MM.1S (cell line): ENCODE measurements around the gene AUTS2.

Experiments used
- DNase-seq: peaks from one replicate; pipeline ENCODE4 v3.0.0-alpha.2; 2015
- H2AFZ ChIP-seq: fragments of 300-600 bp; sonication (generic); 2 replicates; pipeline ENCODE4 v1.6.0; 2016; ENCODE audit warnings: antibody characterized with exemption, low read length
- H3F3A ChIP-seq: fragments of 300-600 bp; sonication (generic); 2 replicates; pipeline ENCODE4 v1.6.1; 2016; ENCODE audit warnings: mild to moderate bottlenecking, antibody characterized with exemption, low read length, moderate library complexity, mixed read lengths; ENCODE audit not compliant: insufficient read depth
- H3K27ac ChIP-seq: fragments of 300-600 bp; sonication (generic); 2 replicates; pipeline ENCODE4 v1.5.1; 2016; ENCODE audit warnings: mild to moderate bottlenecking, low read length
- H3K27me3 ChIP-seq: fragments of 300-600 bp; sonication (generic); replicated peaks from 2 replicates; pipeline ENCODE4 v1.6.0; 2016; ENCODE audit warnings: low read length; ENCODE audit not compliant: insufficient read depth
- H3K36me3 ChIP-seq: fragments of 300-600 bp; sonication (generic); replicated peaks from 2 replicates; pipeline ENCODE4 v1.6.1; 2016; ENCODE audit warnings: mild to moderate bottlenecking, low read length, mixed read lengths; ENCODE audit not compliant: insufficient read depth
- H3K4me1 ChIP-seq: fragments of 300-600 bp; sonication (generic); 2 replicates; pipeline ENCODE4 v1.6.1; 2016; ENCODE audit warnings: low read length, mixed read lengths
- H3K4me2 ChIP-seq: fragments of 300-600 bp; sonication (generic); 2 replicates; pipeline ENCODE4 v1.6.0; 2016; ENCODE audit warnings: low read depth, low read length
- H3K4me3 ChIP-seq: fragments of 300-600 bp; sonication (generic); 2 replicates; pipeline ENCODE4 v1.5.1; 2016; ENCODE audit warnings: low read length, mixed read lengths
- H3K79me2 ChIP-seq: fragments of 300-600 bp; sonication (generic); 2 replicates; pipeline ENCODE4 v1.6.1; 2016; ENCODE audit warnings: mixed run types, low read length, mixed read lengths
- H3K9ac ChIP-seq: fragments of 300-600 bp; sonication (generic); 2 replicates; pipeline ENCODE4 v1.6.1; 2016; ENCODE audit warnings: low read length, mixed read lengths
- H3K9me2 ChIP-seq: fragments of 300-600 bp; sonication (generic); replicated peaks from 2 replicates; pipeline ENCODE4 v1.6.1; 2016; ENCODE audit warnings: mild to moderate bottlenecking, low read length, mixed read lengths; ENCODE audit not compliant: insufficient read depth
- H3K9me3 ChIP-seq: fragments of 300-600 bp; sonication (generic); replicated peaks from 2 replicates; pipeline ENCODE4 v1.6.1; 2016; ENCODE audit warnings: mild to moderate bottlenecking, low read length, mixed read lengths; ENCODE audit not compliant: insufficient read depth
- H4K20me1 ChIP-seq: fragments of 300-600 bp; sonication (generic); 2 replicates; pipeline ENCODE4 v1.6.1; 2016; ENCODE audit warnings: mild to moderate bottlenecking, low read length, moderate library complexity, mixed read lengths; ENCODE audit not compliant: insufficient read depth
- CTCF ChIP-seq: fragments of 300-600 bp; sonication (generic); IDR thresholded peaks from 2 replicates; pipeline ENCODE4 v1.5.1; 2016; ENCODE audit warnings: antibody characterized with exemption, low read length, mixed read lengths
- EZH2 ChIP-seq: fragments of 300-600 bp; sonication (generic); optimal IDR thresholded peaks from 2 replicates; pipeline ENCODE3; 2017; ENCODE audit warnings: low read depth, mild to moderate bottlenecking, antibody characterized with exemption, low read length, mixed read lengths
- EZH2phosphoT487 ChIP-seq: fragments of 300-600 bp; sonication (generic); IDR thresholded peaks from 2 replicates; pipeline ENCODE4 v1.6.1; 2018; ENCODE audit warnings: antibody characterized with exemption, low read length

Gene AUTS2

GRCh38 chr7:70636169-70636568, 1037.9 kb downstream of the AUTS2 start:
- Histone ChIP-seq H3K27ac (no peak overlapping the region), H3K27me3 (no peaks in the 10 kb centered on the region), H3K9me3 (no peaks in the 10 kb centered on the region), H3K79me2 (no peaks in the 10 kb centered on the region), H3K9ac (no peak overlapping the region), H3K9me2 (no peaks in the 10 kb centered on the region), H4K20me1 (no peaks in the 10 kb centered on the region), H2AFZ (no peak overlapping the region), H3F3A (no peaks in the 10 kb centered on the region), H3K4me1 (no peaks in the 10 kb centered on the region), H3K4me2 (no peak overlapping the region), H3K4me3 (no peak overlapping the region), H3K36me3 (no peaks in the 10 kb centered on the region)
- no peak for DNase-seq
- TF ChIP-seq EZH2phosphoT487 (no peak), CTCF (no peak), EZH2 (no peak)

- no peak for DNase-seq
Measured at GRCh38 chr7:70637726-70638125, 1039.5 kb downstream of the AUTS2 start.

GRCh38 chr7:70638158-70639107, 1040.2 kb downstream of the AUTS2 start:
- no peak for DNase-seq
- H3F3A ChIP-seq: no peaks in the 10 kb centered on the region
- no peak overlapping the region for H2AFZ ChIP-seq
- H4K20me1 ChIP-seq: no peaks in the 10 kb centered on the region
- no peaks in the 10 kb centered on the region for H3K27me3 ChIP-seq
- H3K27ac ChIP-seq: no peak overlapping the region
- H3K9me3 ChIP-seq: no peaks in the 10 kb centered on the region
- H3K4me3 ChIP-seq: no peak overlapping the region
- H3K9me2 ChIP-seq: no peaks in the 10 kb centered on the region
- no peak for TF ChIP-seq EZH2phosphoT487
- TF ChIP-seq CTCF: no peak
- TF ChIP-seq EZH2: no peak
- H3K79me2 ChIP-seq: no peaks in the 10 kb centered on the region
- H3K4me2 ChIP-seq: no peak overlapping the region
- no peak overlapping the region for H3K9ac ChIP-seq
- no peaks in the 10 kb centered on the region for H3K4me1 ChIP-seq
- H3K36me3 ChIP-seq: no peaks in the 10 kb centered on the region

More at GRCh38 chr7:70637726-70638125, 1039.5 kb downstream of the AUTS2 start:
- Histone ChIP-seq H3K9me2 (no peaks in the 10 kb centered on the region), H3K79me2 (no peaks in the 10 kb centered on the region), H3K4me3 (no peak overlapping the region), H3F3A (no peaks in the 10 kb centered on the region), H3K27me3 (no peaks in the 10 kb centered on the region), H3K4me1 (no peaks in the 10 kb centered on the region), H3K4me2 (no peak overlapping the region), H4K20me1 (no peaks in the 10 kb centered on the region), H3K9me3 (no peaks in the 10 kb centered on the region), H3K9ac (no peak overlapping the region), H2AFZ (no peak overlapping the region), H3K27ac (no peak overlapping the region), H3K36me3 (no peaks in the 10 kb centered on the region)
- no peak for TF ChIP-seq EZH2phosphoT487
- no peak for TF ChIP-seq EZH2
- TF ChIP-seq CTCF: no peak
